GM12874 (cell line): ENCODE results near the gene UBXN4.

ENCODE experiments used
- TF ChIP-seq, protein P1 (sequence below): IDR thresholded peaks from 2 replicates; pipeline ENCODE4 v1.5.1; 2011; ENCODE audit warnings: low read depth, mild to moderate bottlenecking, control low read depth, low read length, moderate library complexity; ENCODE audit not compliant: insufficient read depth

The UBXN4 gene

DNA sequence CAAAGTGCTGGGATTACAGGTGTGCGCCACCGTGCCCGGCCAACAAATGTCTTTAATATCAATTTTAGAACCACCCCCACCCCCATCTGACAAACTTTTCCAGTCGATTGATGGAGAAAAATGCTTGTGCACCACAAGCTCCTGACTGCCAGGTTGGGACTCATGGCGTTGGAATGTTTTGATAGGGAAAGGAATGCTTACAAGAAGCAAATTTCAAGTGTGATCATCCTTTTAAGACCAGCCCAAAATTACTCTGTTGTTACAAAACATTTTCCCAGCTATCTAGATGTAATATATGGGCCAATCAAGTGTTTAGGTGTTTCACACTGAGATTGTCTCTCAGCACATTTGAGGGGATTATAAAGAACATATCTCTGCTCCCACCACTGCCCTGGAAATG, 45.2 kb downstream of the UBXN4 start:
- TF ChIP-seq, protein P1, sequence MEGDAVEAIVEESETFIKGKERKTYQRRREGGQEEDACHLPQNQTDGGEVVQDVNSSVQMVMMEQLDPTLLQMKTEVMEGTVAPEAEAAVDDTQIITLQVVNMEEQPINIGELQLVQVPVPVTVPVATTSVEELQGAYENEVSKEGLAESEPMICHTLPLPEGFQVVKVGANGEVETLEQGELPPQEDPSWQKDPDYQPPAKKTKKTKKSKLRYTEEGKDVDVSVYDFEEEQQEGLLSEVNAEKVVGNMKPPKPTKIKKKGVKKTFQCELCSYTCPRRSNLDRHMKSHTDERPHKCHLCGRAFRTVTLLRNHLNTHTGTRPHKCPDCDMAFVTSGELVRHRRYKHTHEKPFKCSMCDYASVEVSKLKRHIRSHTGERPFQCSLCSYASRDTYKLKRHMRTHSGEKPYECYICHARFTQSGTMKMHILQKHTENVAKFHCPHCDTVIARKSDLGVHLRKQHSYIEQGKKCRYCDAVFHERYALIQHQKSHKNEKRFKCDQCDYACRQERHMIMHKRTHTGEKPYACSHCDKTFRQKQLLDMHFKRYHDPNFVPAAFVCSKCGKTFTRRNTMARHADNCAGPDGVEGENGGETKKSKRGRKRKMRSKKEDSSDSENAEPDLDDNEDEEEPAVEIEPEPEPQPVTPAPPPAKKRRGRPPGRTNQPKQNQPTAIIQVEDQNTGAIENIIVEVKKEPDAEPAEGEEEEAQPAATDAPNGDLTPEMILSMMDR, result no peak

DNA sequence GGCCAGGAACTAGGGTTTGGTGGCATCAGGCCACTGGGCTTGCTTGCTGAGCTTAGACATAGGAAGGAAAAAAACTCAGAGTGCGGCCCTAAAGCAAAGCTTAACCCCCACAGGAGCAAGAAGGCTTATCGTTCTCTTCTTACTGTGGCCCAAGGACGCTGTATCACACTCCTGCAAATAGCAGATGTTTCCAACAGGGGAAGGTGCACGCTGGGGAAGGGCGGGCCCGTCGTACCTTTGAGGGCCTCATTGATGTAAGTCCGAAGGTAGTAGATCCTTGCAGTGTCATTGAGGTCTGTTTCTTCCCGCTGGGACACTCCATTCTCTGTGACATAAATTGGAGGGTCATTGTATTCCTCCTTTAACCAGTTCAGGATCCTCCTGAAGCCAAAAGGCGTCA, 48.8 kb downstream of the UBXN4 start:
- TF ChIP-seq, protein P1, result no peak

DNA sequence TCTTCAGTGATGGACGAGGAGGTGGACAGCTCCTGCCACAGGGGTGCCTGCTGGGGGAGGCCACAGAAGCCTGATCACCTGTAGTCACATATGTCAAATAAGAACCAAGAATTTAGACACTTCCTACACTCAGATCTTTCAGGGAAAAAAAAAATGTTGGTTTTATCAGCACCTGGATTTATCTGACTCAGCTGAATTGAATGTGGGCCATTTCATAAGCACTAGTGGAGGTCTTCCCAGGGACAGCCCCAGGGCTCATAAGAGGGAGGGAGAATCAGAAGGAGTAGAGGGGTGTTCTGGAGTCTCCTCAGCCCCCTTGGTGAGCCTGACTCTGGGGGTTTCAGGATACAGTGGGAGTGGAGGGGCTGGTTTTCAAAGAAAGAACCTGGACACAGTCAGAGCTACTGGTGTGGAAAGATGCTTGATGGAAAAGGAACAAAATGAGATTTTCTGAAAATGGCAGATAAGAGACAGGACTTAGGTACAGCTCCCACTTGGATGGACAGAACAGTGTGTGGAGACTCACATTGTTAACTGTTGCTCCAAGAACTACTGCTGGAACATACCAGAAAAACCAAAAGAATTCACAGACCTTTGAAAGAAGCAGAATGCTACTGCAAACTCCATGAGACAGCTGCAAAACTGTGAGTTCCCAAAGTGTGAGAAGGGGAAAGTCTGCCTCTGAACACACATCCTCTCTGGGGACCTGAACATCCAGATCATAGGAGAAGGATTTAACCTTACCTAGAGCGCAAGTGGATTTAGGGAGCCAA, 49.9 kb downstream of the UBXN4 start:
- TF ChIP-seq, protein P1, result no peak

DNA sequence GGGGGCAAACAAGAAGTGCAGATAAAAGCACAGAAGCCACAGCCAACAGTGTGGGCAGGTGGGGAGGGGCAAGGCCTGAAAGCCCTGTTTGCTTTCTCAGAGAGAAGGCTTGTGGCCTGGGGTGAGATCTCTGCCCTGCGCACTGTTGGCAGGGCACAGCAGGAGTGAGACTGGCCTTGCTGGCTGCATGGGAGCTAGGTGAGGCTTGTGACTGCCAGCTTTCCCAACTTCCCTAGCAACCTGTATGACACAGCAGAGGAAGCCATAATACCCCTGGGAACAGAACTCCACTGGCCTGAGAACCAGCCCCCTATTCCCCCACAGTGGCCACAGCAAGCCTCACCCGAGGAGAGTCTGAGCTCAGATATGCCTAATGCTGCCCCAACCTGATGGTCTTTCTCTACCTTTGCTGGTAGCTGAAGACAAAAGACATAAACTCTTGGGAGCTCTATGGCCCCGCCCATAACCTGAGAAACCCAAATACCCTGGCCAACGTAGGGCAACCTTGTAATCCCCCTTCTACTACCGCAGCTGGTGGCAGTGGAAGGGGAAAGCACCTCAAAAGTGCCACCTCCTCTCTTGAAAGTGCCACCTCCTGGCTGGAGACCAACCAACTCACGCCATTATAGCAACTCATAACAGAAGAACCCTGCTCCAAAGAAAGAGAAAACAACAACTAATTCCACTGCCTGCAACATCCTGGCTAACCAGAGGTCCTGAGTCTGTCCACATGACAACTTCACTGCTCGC, 50.9 kb downstream of the UBXN4 start:
- TF ChIP-seq, protein P1, result no peak

DNA sequence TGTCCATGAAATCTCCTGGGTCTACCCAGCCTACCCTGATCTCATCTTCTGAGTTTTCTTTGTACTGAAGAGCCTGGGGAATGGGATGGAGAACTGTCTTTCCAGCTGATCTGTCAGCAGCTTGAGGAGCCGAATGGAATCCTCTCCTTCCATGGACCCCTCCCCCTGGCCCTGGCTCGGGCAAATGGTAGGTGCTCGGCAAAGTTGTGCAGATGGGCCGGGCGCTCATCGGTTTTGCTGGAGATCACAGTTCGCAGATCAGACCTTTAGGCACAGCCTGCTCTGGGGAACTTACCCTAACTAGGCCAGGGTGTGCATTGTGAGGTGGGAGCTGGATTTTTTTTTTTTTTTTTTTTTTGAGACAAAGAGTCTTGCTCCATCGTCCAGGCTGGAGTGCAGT, 55.0 kb downstream of the UBXN4 start:
- TF ChIP-seq, protein P1, result no peak

DNA sequence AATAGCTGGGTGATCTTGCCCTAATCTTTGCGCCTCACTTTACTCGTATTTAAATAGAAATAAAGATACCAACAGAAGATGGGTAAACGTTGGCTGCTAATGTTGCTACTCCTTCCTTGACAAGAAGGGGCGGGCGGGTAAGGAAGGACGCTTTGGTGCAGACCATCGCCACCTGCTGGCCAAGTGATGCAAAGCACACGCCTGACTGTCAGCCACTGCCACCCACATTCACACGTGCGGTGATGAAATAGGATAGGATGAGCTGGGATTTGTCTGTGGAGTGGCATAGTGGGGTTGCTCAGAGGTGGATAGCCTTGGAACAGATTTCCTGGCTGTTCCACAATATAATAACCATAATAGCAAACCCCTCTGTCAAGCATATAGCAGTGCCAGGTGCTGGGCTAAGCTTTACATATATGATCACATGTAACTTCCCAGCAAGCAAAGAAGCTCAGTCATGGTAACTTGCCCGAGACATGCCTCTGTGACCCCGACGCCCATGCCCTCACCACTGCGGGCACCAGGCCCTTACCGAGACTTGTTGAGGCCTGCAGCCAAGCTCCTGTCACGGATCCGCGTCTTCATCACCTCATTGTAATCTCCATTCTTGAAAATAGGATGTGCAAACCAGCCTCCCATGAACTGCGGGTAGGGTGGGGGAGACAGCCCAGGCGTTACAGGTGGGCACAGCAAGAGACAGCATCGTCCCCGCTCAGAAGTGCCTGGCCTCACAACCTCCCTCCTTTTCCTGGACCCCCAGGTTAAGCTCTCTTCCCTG, 56.0 kb downstream of the UBXN4 start:
- TF ChIP-seq, protein P1, result peak; percentile 93

DNA sequence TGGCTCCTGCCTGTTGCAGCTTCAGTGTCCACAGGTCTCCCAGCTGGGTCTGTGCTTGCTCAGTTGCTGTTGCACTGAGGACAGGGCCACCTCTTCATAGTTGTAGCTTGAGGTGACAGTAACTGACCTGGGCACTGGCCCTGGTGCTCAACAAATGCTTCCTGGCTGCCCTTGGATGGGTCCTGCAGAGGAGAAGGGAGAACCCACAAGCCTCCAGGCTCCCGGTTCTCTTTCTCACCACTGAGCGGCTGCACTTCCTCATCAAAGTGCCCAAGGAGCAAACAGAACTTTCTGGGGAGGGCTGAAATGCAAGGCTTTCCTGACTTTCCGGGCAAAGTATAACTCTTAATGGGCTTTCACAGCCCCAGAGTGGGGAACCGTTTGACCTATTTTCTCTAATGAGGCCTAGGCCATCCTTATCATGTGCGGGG, 56.6 kb downstream of the UBXN4 start:
- TF ChIP-seq, protein P1, result no peak
